BE2C (cell line): ENCODE measurements around the gene FIBP.

Source experiments
- DNase-seq: peaks from one replicate; pipeline ENCODE4 v3.0.0-alpha.2; 2020
- H3K27me3 ChIP-seq: fragments of 250-450 bp; sonication (Bioruptor Pico); 2 replicates; pipeline ENCODE4 v1.5.1; 2020; ENCODE audit warnings: mild to moderate bottlenecking
- H3K36me3 ChIP-seq: fragments of 250-450 bp; sonication (Bioruptor Pico); 2 replicates; pipeline ENCODE4 v1.5.1; 2020; ENCODE audit warnings: mild to moderate bottlenecking
- H3K4me1 ChIP-seq: fragments of 250-450 bp; sonication (Bioruptor Pico); 2 replicates; pipeline ENCODE4 v1.5.1; 2020
- H3K4me3 ChIP-seq: 2 replicates; pipeline ENCODE4 v1.5.1; 2011; ENCODE audit warnings: low read depth, low read length
- H3K9me3 ChIP-seq: fragments of 250-450 bp; sonication (Bioruptor Pico); 2 replicates; pipeline ENCODE4 v1.5.1; 2020
- TF ChIP-seq, protein P1 (sequence below): IDR thresholded peaks from 2 replicates; pipeline ENCODE4 v1.5.1; 2012; ENCODE audit warnings: mild to moderate bottlenecking, low read depth, low read length

FIBP gene

DNA sequence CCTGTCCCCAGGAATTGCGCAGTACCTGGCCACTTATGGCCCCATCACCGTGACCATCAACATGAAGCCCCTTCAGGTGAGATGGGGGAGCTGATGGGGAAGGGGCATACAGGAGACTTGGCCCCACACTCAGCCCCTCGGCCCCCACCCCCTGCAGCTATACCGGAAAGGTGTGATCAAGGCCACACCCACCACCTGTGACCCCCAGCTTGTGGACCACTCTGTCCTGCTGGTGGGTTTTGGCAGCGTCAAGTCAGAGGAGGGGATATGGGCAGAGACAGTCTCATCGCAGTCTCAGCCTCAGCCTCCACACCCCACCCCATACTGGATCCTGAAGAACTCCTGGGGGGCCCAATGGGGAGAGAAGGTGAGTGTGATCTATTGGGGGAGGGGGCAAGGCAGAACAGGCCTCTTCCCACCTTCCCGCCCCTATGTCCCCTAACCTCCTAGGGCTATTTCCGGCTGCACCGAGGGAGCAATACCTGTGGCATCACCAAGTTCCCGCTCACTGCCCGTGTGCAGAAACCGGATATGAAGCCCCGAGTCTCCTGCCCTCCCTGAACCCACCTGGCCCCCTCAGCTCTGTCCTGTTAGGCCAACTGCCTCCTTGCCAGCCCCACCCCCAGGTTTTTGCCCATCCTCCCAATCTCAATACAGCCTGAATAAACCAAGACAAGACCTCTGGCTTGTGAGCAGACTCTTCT lies 5.1 kb downstream of the FIBP start:
- Histone ChIP-seq H3K4me1 (no peaks in the 10 kb centered on the region), H3K36me3 (peaks cover 35% of the 10 kb centered on the region), H3K27me3 (no peaks in the 10 kb centered on the region), H3K4me3 (no peak overlapping the region), H3K9me3 (no peaks in the 10 kb centered on the region)
- no peak for DNase-seq
- TF ChIP-seq, protein P1, sequence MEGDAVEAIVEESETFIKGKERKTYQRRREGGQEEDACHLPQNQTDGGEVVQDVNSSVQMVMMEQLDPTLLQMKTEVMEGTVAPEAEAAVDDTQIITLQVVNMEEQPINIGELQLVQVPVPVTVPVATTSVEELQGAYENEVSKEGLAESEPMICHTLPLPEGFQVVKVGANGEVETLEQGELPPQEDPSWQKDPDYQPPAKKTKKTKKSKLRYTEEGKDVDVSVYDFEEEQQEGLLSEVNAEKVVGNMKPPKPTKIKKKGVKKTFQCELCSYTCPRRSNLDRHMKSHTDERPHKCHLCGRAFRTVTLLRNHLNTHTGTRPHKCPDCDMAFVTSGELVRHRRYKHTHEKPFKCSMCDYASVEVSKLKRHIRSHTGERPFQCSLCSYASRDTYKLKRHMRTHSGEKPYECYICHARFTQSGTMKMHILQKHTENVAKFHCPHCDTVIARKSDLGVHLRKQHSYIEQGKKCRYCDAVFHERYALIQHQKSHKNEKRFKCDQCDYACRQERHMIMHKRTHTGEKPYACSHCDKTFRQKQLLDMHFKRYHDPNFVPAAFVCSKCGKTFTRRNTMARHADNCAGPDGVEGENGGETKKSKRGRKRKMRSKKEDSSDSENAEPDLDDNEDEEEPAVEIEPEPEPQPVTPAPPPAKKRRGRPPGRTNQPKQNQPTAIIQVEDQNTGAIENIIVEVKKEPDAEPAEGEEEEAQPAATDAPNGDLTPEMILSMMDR: no peak

GRCh38 chr11:65882120-65883057 lies 5.9 kb downstream of the FIBP start:
- no peaks in the 10 kb centered on the region for H3K4me1 ChIP-seq
- no peak for DNase-seq
- H3K9me3 ChIP-seq: no peaks in the 10 kb centered on the region
- no peak overlapping the region for H3K4me3 ChIP-seq
- H3K36me3 ChIP-seq: peaks cover 35% of the 10 kb centered on the region
- H3K27me3 ChIP-seq: no peaks in the 10 kb centered on the region
- TF ChIP-seq, protein P1: no peak

DNA sequence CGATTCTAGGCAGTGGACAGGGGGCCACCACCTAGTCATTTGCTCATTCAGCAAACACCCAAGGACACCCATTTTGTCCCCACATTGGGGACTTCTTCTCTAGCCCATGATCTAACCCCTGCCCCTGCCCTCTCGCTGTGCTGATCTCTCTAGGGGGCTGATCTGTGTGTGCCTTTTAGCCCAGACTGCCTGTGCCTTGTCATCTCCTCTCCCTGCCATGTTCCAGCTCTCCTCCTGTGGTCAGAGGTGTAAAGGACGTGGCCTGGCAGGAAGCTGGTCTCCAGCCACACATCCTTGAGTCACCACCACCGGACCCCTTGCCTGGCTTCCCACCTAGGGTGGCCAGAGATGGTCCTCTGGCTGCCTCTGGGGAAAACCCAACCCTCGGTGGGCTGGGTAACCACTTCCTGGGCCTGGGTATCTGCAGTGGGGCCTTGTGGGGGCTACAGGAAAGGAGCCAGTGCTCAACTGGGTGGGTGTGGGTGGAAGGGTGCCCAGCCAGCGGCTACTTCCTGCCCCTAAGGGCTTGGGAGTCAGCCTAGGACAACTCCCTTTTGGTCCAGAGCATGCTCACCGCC lies 7.3 kb downstream of the FIBP start:
- H3K36me3 ChIP-seq: peaks cover 28% of the 10 kb centered on the region

DNA sequence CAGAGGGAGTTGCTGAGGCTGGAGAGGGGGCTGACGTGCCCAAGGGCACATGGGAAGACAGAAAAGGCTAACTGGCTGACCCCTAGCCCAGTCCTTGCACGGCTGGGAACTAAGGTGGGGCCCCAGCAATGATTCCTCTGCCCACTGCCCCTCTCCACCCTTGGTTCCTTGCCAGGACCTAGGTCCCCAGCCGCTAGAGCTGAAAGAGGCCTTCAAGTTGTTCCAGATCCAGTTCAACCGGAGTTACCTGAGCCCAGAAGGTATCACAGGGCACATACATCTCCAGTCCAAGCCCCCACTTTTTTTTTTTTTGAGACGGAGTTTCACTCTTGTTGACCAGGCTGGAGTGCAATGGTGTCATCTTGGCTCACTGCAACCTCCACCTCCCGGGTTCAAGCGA lies 8.2 kb downstream of the FIBP start:
- no peaks in the 10 kb centered on the region for H3K27me3 ChIP-seq
- H3K9me3 ChIP-seq: no peaks in the 10 kb centered on the region
- no peaks in the 10 kb centered on the region for H3K4me1 ChIP-seq
- no peak overlapping the region for H3K4me3 ChIP-seq
- DNase-seq: no peak
- H3K36me3 ChIP-seq: peaks cover 20% of the 10 kb centered on the region
- TF ChIP-seq, protein P1: no peak

More for the DNA sequence above, 7.3 kb downstream of the FIBP start:
- H3K4me3 ChIP-seq: no peak overlapping the region
- no peaks in the 10 kb centered on the region for H3K9me3 ChIP-seq
- TF ChIP-seq, protein P1: no peak
- no peaks in the 10 kb centered on the region for H3K27me3 ChIP-seq
- DNase-seq: no peak
- no peaks in the 10 kb centered on the region for H3K4me1 ChIP-seq

DNA sequence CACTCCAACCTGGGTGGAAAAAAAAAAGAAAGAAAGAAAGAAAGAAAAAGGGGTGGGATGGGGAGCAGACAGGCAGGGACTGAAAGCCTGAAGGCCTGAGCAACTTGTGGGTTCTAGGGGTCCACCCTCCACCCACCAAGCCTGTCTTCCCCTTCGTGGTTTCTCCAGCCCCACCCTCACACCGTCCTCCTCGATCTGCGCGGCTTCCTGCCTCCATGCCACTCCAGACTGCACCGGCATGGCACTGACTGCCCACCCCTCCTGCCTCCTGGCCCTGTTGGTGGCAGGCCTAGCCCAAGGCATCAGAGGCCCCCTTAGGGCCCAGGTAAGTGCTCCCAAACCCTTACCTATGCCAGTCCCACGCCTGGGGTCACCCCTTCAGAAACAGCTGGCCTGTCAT lies 8.7 kb downstream of the FIBP start, which contains the start of gene CTSW:
TSS of gene CTSW (plus strand) at position 221 of the 400 bp plus-strand sequence. CDS start at position 239, 18 bp downstream.
- Histone ChIP-seq H3K27me3 (no peaks in the 10 kb centered on the region), H3K36me3 (peaks cover 20% of the 10 kb centered on the region), H3K9me3 (no peaks in the 10 kb centered on the region), H3K4me1 (no peaks in the 10 kb centered on the region), H3K4me3 (no peak within 1 kb of the TSS)
- TF ChIP-seq, protein P1: no peak
- no peak for DNase-seq
